HTERT RPE-1 (cell line): ENCODE data around the gene FAM151A.
"Not testable (repeated sequence)": the region's sequence is repeated elsewhere in the genome, so short reads cannot be mapped to it uniquely, and the experiment has no call there.

ENCODE experiments used
- in situ Hi-C: fragments of 300-500 bp; cut with MboI; formaldehyde crosslinking; loops from 4 replicates; pipeline ENCODE4 v1.14.3; 2020; ENCODE audit warnings: low sequenced_read_pairs

Gene FAM151A

DNA sequence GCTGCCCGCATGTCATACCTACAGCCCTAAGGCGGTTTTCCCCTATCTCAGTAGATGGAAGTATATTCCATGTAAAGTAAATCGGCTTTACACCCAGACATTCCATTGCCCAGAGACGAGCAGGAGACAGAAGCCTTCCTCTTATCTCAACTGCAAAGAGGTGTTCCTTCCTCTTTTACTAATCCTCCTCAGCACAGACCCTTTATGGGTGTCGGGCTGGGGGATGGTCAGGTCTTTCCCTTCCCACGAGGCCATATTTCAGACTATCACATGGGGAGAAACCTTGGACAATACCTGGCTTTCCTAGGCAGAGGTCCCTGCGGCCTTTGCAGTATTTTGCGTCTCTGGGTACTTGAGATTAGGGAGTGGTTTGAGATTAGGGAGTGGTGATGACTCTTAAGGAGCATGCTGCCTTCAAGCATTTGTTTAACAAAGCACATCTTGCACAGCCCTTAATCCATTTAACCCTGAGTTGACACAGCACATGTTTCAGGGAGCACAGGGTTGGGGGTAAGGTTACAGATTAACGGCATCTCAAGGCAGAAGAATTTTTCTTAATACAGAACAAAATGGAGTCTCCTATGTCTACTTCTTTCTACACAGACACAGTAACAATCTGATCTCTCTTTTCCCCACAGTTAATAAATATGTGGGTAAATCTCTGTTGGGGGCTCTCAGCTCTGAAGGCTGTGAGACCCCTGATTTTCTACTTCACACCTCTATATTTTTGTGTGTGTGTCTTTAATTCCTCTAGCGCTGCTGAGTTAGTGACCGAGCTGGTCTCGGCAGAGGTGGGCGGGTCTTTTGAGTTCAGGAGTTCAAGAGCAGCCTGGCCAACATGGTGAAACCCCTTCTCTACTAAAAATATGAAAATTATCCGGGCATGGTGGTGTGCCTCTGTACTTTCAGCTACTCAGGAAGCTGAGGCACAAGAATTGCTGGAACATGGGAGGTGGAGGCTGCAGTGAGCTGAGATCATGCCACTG is 13.4 kb upstream of the FAM151A start:
- in situ Hi-C loops: not testable (repeated sequence)

DNA sequence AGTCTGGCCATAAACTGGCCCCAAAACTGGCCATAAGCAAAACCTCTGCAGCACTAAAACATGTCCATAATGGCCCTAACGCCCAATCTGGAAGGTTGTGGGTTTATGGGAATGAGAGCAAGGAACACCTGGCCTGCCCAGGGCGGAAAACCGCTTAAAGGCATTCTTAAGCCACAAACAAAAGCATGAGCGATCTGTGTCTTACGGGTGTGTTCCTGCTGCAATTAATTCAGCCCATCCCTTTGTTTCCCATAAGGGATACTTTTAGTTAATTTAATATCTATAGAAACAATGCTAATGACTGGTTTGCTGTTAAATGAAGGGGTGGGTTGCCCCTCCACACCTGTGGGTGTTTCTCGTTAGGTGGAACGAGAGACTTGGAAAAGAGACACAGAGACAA is 12.5 kb upstream of the FAM151A start:
- in situ Hi-C loops: not testable (repeated sequence)

DNA sequence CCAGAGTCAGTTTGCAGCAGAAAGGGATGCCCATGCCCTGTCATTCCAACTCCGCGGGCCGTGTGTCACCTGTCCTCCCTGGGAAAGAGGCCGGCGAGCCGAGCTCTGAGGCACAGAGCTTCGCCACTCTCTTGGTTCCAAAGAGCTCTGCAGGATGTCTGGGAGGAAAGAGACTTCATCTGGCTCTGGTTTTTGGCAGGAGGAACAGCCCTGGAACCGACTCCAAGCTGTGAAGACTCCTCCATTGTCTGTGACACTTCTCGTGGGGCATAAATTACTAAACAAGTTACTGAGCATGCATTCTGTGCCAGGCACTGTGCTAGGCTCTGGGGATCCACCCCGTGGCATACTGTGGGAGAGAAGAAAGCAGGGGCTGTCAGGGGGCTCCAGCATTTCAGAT is 3.9 kb upstream of the FAM151A start:
- in situ Hi-C loops: no loop called here

DNA sequence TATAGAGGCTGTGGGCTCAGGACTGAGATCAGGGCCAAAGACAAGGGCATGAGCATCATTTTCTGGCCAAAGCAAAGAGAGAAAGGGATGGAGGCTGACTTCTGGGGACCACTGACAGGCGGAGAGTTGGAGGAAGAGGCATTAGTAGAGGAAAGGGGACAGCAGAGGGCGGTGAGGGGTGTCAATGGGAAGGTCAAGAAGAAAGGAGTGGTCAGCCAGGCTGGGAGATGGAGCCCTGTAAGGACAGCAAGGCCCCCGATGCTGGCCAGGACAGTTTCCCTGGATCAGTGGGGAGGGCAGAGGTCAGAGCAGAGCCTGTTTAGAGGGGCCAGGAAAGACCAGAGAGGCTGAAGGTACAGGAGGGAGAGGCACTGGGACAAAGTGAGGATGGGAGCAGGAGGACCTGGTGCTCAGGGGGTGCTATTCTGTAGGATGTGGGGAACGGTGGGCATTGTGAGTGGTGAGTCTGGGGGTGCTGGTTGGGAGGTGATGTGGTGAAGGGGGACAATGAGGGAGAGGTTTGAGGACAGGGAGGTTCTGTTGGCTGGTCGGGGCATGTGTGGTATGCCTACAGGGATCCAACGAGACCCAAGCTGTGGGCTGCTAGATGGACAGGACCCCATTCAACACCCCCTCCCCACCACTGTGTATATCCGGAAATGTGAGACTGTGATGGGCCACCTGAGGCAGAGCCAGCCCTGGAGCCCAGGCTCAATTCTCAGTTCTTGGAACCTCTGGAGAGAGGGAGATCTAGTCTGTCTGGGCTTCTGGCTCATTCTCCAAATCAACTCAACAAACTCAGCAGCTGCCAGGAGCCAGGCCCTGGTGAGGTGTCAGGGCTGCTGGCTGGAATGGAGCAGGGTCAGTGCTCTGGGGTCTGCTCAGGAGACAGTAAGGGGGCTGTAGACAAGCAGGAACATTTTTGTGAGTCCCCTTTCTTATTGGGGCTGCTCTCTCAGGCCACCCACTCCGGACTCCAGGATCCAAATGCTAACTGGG is 1.4 kb upstream of the FAM151A start:
- in situ Hi-C loops: no loop called here

DNA sequence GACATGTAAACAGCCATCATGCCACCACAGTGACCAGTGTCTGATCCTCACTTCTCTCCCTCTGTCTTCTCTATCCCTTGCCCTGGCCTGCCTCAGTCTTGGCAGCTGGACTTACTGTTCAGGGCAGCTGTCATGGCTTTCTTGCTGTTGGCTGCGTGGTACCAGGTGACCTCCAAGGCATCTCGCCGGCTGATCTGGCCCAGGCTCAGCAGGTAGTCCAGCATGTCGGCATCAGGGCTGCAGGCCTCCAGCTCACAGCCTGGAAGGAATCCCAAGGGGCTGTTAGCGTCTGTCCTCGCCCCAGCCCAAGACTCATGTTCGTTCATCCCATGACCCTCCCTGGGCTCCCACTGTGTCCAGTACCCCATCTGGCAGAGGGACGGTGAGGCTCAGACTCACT is 3.6 kb downstream of the FAM151A start:
- in situ Hi-C loops: no loop called here

DNA sequence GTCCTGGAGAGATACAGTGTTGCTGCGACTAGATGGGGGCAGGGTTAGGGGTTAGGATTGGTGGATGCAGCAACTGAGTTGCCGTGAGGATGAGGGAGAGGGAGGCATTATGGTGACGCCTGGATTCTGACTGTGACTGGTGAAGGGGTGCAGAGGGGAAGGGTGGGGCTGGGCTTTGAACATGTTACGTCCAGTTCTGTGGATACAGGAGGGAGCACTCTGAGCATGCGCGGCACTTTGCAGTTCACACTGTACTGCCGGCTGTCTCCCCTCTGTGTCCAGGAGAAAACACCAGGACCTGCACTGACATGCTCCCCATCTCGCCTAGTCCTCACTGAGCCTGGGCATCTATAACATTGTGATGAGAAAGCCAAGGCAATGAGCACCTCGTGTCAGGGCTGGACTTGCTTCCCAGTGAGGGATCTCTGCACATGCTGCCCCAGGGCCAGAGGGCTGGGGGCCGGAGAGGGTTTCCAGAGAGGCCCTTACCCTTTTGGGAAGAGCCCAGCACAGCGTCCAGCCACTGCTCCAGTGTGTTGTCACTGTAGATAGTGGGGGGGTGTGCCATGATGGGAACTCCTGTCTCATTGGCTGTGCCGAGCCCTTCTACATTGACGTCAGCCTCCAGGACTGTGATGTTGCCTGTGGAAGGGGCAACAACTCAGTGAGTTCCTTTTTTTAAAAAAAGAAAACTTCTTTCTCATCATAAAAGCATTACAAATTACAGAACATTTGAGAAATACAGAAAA is 7.6 kb downstream of the FAM151A start:
- in situ Hi-C loops: no loop called here

DNA sequence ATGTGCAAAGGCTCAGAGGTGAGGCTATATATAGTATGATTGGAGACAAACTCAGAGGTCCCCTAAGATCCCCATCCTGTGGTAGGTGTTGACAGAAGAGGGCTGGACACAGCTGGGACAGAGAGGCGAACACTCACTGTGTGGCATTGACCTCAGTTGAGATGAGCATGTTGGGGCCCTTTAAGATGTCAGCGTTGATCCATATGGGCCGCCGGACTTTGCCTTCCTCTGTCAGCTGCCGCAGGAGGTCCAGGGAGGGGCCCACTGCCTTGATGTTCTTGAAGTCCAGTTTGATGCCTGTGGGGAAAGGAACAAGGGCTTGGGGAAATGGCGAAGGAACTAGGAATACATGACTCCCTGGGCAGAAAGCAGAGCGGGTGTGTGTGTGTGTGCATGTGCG is 8.8 kb downstream of the FAM151A start:
- in situ Hi-C loops: no loop called here

DNA sequence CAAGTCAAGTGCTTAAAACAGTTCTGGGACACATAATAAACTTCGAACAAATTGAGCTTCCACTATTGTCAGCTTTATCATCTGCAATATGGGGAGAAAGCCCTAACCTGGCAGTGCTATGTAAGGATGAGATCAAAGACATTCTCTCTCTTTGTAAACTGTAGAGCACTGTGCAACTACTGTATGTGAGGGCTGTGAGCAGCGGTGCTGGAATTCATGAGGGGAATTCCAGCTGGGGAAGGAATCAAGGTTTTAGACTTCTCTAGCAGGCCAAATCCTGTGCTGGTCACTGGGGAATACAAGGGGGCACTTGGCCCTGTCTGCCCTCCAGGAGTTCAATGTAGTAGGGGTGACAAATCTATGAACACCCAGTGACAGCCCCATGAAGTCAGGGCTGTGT is 9.3 kb downstream of the FAM151A start:
- in situ Hi-C loops: no loop called here

DNA sequence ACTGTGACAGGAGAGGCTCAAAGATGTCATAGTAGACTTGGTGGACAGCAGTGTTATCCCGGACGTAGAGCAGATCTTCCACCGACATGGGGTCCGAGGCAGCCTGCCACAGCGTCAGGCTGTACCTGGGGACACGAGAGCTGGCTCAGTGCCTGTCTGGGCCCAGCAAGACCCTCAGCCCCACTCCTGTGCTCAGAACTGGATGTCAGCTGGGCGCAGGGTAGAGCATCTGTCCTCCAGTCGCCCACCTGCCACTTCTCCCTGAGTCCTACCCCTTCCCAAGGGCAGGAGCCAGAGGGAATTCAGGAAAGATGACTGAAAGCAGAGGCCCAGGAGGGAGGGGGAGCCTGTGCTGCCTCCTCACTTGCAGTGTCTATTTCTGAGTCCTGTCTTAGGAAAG is 11.7 kb downstream of the FAM151A start:
- in situ Hi-C loops: no loop called here

DNA sequence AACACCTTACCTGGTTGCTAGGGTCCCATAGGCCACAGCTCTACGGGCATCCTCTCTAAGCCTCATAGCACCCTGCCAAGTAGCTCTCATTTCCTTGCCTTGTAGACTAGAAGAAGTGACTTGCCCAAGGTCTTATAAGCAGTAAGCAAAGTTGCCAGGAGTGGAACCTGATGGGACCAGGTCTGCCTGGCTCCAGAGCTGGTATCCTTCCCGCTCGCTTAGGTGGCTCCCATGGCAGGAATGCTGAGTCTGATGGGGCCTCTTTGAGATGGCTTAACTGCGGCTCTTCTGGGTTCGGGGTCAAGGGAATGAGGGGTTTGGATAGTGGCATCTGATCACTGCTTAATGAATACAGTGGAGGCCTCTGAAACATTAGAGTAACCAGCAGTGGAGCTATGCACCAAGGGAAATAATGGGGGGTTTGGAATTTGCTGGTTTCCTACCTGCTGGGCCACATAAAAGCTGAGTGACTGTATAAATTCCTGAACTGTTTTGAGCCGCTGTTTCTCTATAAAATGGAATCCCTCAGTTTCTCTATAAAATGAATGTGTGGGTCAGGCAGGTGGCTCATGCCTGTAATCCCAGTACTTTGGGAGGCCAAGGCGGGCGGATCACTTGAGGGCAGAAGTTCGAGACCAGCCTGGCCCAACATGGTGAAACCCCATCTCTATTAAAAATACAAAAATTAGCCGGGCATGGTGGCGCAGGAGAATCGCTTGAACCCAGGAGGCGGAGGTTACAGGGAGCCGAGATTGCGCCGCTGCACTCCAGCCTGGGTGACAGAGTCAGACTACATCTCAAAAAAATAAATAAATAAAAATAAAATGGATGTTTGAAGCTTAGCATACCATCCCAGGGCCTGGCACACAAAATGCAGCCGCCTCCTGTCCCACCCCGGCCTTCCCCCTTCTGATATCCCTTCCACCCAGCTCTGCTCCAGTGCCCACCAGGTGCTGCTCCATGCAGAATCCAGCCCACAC is 12.4 kb downstream of the FAM151A start:
- in situ Hi-C loops: no loop called here

DNA sequence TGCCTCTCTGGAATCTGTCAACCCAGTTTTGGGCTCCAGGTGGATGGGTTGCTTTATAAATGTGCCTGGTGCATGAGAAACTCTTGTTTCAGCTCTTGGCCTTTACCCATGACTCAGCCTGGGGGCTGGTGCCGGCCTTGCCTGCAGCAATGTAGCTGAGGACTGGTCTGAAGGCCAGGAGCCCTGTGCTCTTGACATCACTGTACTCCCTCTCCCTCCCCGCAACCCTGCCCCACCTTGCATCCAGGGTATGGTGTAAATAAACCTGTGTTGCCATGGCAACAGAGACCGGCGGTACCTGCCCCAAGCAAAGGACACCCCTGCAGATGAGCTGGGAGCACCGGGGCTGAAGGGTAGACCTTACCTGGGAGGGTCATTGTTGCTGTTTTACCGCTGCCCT is 13.3 kb downstream of the FAM151A start:
- in situ Hi-C loops: no loop called here

DNA sequence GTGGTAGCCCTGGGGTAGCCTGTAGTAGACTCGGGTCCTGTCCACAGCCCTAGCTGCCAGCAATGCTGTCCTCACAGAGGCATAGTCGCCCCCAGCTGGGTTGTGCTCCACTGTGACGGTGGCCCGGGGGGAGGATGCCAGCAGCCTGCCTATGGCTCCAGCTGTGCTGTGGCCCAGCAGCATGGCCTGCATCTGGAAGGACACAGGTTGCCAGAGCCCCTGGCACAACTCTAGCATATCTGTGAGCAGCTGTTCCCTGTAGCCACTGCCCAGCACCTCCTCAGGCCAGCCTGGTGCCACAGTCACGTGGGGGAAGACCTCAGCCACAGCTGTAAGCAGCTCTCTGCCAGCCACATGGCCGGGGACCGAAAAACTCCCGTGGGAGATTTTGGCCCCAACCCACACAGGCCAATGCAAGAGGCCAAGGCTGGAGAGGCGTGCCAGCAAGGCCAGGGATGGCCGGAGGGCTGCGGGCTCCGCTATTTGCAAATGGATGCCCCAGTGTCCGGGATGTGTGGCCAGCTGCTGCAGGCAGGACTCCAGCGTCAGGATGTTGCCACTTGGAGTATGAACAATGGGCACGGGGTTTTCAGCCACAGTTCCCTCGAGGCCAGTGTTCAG is 13.9 kb downstream of the FAM151A start:
- in situ Hi-C loops: no loop called here

DNA sequence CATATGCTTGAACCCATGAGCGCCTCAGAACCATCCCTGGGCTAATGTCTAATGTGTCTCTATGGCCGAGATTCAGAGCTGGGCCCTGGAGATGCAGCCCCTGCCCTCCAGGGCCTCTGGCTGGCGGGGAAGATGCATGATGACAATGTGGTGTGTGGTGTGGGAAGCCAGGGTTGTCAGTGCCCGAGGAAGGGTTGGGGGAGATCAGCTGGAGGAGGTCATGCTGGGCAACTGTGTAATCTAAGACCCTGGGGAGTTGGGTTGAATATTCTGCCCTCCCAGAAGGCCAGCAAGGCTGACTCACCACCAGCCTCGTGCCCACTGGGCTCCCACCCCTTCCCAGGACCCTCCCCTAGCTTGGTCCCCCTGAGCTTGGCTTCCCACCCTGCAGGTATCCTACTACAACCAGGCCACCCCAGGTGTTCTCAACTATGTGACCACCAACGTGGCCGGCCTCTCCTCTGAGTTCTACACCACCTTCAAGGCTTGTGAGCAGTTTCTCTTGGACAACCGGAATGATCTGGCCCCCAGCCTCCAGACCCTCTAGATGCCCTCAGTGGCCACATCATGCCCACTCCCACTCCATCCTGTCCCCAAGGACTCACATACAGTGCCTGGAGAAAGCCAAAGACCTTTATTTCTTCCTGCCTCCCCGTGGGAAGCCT is 14.6 kb downstream of the FAM151A start:
- in situ Hi-C loops: no loop called here

DNA sequence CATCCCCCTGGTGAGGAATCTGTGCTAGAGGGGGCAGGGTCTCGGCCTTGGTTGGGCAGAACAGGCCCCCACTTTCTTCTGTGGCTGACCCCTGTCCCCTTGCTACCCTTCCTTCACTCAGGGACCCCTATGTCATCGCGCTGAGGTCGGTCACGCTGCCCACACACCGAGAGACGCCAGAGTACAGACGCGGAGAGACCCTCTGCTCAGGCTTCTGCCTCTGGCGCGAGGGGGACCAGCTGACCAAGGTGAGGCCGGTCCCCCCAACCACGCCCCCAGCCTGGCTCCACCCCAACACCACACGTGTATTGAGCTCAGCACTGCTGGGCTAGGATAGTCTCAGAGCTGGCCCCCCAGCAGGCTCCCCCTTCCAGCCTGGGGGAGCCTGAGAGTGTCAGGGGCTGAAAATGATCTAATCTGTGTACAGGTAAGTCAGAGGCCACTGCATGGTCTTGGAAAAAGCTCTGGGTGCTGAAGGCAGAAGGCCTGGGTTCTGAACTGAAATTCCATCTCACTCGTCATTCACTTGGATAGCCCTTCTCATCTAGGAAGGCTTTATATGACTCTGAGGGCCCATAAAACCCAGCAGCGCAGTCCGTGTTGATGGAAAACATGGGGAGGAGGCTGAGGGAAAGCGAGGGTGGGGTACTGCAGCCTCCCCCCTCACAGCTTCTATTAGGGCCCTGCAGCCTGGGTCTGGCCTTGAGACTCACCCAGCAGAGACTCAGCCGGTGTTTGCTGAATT is 15.3 kb downstream of the FAM151A start:
- in situ Hi-C loops: no loop called here

DNA sequence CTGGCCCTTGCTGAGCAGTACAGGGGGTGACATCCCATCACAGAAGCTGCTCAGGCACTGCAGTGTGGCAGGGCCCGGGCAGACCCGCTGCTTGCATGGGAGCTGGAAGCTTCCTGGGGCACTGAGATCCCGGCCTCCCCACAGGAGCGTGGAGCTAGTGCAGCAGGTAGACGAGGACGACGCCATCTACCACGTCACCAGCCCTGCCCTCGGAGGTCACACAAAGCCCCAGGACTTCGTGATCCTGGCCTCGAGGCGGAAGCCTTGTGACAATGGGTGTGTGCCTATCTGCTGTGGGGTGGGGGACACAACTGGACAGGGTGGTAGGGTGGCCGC is 16.4 kb downstream of the FAM151A start:
- in situ Hi-C loops: no loop called here

DNA sequence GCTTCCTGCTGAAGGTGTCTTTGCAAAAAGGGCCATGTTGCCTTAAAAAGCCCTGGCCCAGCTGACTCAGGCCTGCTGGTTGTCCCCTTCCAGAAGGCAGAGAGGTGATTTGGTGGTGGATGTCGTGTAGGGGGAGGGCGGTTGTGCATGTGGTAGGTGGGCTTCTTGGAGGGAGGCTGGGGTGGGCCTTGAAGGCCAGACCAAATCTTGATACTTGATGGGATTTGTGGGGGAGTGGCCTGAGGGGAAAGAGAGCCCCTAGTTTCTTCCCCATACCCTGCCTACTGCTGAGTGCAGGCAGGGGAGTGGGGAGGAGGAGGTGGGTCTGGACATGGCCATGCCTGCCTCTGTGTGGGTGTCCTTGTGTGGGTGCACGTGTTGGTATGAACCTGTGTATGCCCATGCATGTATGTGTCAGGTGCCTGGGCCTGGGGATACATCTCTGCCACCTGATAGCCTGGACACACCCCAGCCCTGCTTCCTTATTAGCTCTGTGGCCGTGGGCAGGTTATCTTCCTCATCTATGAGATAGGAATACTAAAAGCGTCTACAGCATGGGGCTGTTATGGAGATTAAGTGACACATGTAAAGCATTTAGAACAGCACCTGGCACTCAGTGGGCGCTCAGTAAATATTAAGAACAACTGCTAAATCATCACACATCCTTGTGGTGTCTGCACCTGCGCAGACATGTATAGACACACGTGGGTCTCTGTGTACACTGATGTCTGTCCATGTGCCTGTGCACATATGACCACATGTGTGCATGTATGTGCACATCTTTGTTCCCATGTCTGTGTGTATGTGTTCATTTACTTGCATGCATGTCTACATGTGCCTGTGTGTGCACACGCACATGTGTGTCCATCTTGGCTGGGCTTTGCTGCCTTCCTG is 17.0 kb downstream of the FAM151A start:
- in situ Hi-C loops: no loop called here
